ENCODE measurements around the gene DNAH1. TPM values are rescaled to one million over a fixed set of nuclear protein-coding genes. Genes with fewer than 3 reads are reported as not detected.
A peak's percentile ranks its signal among the peaks of the same experiment; 100 is the strongest.

The DNAH1 gene
- total and polyA plus RNA-seq, 2 of the 13 experiments (the other 11 are each of a cell fraction or from before 2014, with no cell fraction given), result 0.64 to 3.5 TPM

- TF ChIP-seq FUBP1 (CRISPR knock-in tag; IDR thresholded peaks at IDR 0.05; ENCODE audit: borderline replicate concordance), result no peak
- TF ChIP-seq HNF1B (CRISPR knock-in tag; IDR thresholded peaks at IDR 0.05), result peak; percentile 93
- TF ChIP-seq ZNF274 (CRISPR knock-in tag; IDR thresholded peaks at IDR 0.05), result no peak
- TF ChIP-seq PRDM4 (CRISPR knock-in tag; IDR thresholded peaks at IDR 0.05; ENCODE audit: borderline replicate concordance), result no peak
- no peak for TF ChIP-seq KLF12 (CRISPR knock-in tag; IDR thresholded peaks at IDR 0.05; ENCODE audit: borderline replicate concordance)
- no peak for TF ChIP-seq HOXD1 (CRISPR knock-in tag; IDR thresholded peaks at IDR 0.05)
- TF ChIP-seq DNMT1 (CRISPR knock-in tag; IDR thresholded peaks at IDR 0.05), result no peak
- no peak for TF ChIP-seq CCAR2 (optimal IDR thresholded peaks at IDR 0.05; ENCODE audit: low read depth, low read length)
- peak; percentile 65; the same call in 1 of the 2 replicates for TF ChIP-seq POGZ (CRISPR knock-in tag; IDR thresholded peaks at IDR 0.05)
- TF ChIP-seq ETV5 (CRISPR knock-in tag; IDR thresholded peaks at IDR 0.05; ENCODE audit: borderline replicate concordance), result peak; percentile 91
- no peak for TF ChIP-seq ZNF746 (CRISPR knock-in tag; IDR thresholded peaks at IDR 0.05)
- peak; percentile 40; the same call in 1 of the 2 replicates for TF ChIP-seq KDM2A (CRISPR knock-in tag; IDR thresholded peaks at IDR 0.05; ENCODE audit: borderline replicate concordance, low read depth)
- TF ChIP-seq ZBTB7B (CRISPR knock-in tag; IDR thresholded peaks at IDR 0.05), result peak; percentile 92
- no peak for TF ChIP-seq ZNF576 (CRISPR knock-in tag; IDR thresholded peaks at IDR 0.05)
- peak; percentile 80 for TF ChIP-seq ZNF296 (CRISPR knock-in tag; conservative IDR thresholded peaks at IDR 0.05)
- peak; percentile 72 for TF ChIP-seq IRF2 (CRISPR knock-in tag; IDR thresholded peaks at IDR 0.05)
- no peak for TF ChIP-seq CAMTA2 (CRISPR knock-in tag; IDR thresholded peaks at IDR 0.05; ENCODE audit: borderline replicate concordance)
- TF ChIP-seq GRHL1 (CRISPR knock-in tag; conservative IDR thresholded peaks at IDR 0.05), result no peak
- TF ChIP-seq ZNF569 (CRISPR knock-in tag; IDR thresholded peaks at IDR 0.05; ENCODE audit: borderline replicate concordance), result no peak
- peak; percentile 92 for TF ChIP-seq FOSL2 (CRISPR knock-in tag; IDR thresholded peaks at IDR 0.05)
These were observed 113.8 kb downstream of the DNAH1 start (continued) for GRCh38 chr3:52429779-52430415.
